Measurements from ENCODE around the gene RDH16. TPM values are rescaled to one million over a fixed set of nuclear protein-coding genes. Genes with fewer than 3 reads are reported as not detected.

Gene RDH16
- polyA plus RNA-seq, 3 donors = 0.47 TPM; not detected in 2

DNA sequence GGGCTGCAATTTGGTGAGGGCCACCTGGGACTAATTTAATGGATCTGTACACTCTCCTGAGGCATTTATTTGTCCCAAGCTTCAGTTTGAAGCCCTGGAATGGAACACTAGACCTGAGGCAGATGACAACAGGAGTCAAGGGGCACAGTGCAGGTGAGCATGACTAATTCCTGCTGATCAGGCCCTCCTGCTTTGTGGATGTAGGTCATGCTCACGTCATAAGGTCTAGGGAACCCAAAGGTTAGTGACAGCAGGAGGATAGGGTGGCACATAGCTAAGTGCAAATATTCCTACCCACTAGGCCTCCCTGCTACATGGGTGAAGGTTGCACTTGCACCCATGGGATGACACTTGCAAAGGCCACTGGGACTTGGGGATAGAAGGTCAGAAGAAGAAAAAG is 54.0 kb downstream of the RDH16 start:
- peaks cover 27 to 64% (median 49%) of the 10 kb centered on the region in 7 donors for H3K9me3 Mint-ChIP-seq
- H3K4me1 Mint-ChIP-seq = no peaks in the 10 kb centered on the region
- WGBS (ENCODE audit: insufficient coverage) = no CpG with 5 or more reads among the region's 1 CpG

More for the DNA sequence above, 54.0 kb downstream of the RDH16 start:
- no peaks in the 10 kb centered on the region for H3K27me3 ChIP-seq (ENCODE audit: control insufficient read depth in 2 of 2, insufficient read depth in 2 of 2, low read length in 2 of 2)
- no peaks in the 10 kb centered on the region for H3K4me1 ChIP-seq (ENCODE audit: control insufficient read depth in 1 of 2, insufficient read depth in 2 of 2, low read length in 2 of 2)
- H4K20me1 ChIP-seq (ENCODE audit: insufficient read depth, low read length) = no peaks in the 10 kb centered on the region
- Mint-ChIP-seq H3K27ac (no peak overlapping the region), H3K4me3 (no peak overlapping the region), H3K36me3 (no peaks in the 10 kb centered on the region), H3K27me3 (ENCODE audit: low read depth in 3 of 3) (peaks cover 0 to 1% (median 0%) of the 10 kb centered on the region in 3 donors)
- TF ChIP-seq, protein P1, sequence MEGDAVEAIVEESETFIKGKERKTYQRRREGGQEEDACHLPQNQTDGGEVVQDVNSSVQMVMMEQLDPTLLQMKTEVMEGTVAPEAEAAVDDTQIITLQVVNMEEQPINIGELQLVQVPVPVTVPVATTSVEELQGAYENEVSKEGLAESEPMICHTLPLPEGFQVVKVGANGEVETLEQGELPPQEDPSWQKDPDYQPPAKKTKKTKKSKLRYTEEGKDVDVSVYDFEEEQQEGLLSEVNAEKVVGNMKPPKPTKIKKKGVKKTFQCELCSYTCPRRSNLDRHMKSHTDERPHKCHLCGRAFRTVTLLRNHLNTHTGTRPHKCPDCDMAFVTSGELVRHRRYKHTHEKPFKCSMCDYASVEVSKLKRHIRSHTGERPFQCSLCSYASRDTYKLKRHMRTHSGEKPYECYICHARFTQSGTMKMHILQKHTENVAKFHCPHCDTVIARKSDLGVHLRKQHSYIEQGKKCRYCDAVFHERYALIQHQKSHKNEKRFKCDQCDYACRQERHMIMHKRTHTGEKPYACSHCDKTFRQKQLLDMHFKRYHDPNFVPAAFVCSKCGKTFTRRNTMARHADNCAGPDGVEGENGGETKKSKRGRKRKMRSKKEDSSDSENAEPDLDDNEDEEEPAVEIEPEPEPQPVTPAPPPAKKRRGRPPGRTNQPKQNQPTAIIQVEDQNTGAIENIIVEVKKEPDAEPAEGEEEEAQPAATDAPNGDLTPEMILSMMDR (IDR thresholded peaks at IDR 0.05) = no peak
- H3K4me3 ChIP-seq (replicated peaks in 1 of 3; ENCODE audit: low read depth in 2 of 3, low read length in 3 of 3) = no peak overlapping the region
- H3K9me3 ChIP-seq (replicated peaks in 1 of 2; ENCODE audit: control insufficient read depth in 1 of 2, insufficient read depth in 1 of 2, low read length in 2 of 2) = peaks cover 38 to 46% of the 10 kb centered on the region in 2 donors
- H3K79me2 ChIP-seq (ENCODE audit: insufficient read depth, low read length) = no peaks in the 10 kb centered on the region
- no peaks in the 10 kb centered on the region for H3K36me3 ChIP-seq (replicated peaks in 1 of 2; ENCODE audit: control insufficient read depth in 1 of 2, insufficient read depth in 2 of 2, low read length in 2 of 2)
- H3K27ac ChIP-seq (ENCODE audit: low read depth in 1 of 2, low read length in 2 of 2) = no peak overlapping the region
- intact Hi-C loops (cut with micrococcal nuclease) = no loop called here
- H3K9ac ChIP-seq (ENCODE audit: insufficient read depth, low read length, poor library complexity, severe bottlenecking) = no peak overlapping the region
- no peak overlapping the region for H2AFZ ChIP-seq (ENCODE audit: insufficient read depth, low read depth, low read length, poor library complexity, severe bottlenecking)
- H3K4me2 ChIP-seq (replicated peaks; ENCODE audit: extremely low read depth, low read length, poor library complexity, severe bottlenecking) = no peak overlapping the region
- DNase-seq = no peak

Other genes with a start within 250 kb of the RDH16 start
- gene NACA, start 232.3 kb downstream of the RDH16 start, polyA plus RNA-seq = 1,000 to 10,000 TPM in 1 of 3 donors, 100 to 1,000 TPM in 2; 797 to 1,102 (median 937) TPM
- gene PRIM1, start 205.3 kb downstream of the RDH16 start, polyA plus RNA-seq = 1 to 10 TPM; 3.6 to 6.3 (median 5.6) TPM
- under 1 TPM in 1 of 3 donors, not detected in 2; 0.12 TPM for gene HSD17B6, start 194.3 kb downstream of the RDH16 start, polyA plus RNA-seq
- not detected for gene SDR9C7, start 23.2 kb downstream of the RDH16 start, polyA plus RNA-seq
- gene ZBTB39, start 48.9 kb upstream of the RDH16 start, polyA plus RNA-seq = 1 to 10 TPM in 2 of 3 donors, under 1 TPM in 1; 0.65 to 3.7 (median 1.2) TPM
- gene TAC3, start 58.9 kb upstream of the RDH16 start, polyA plus RNA-seq = under 1 TPM in 1 of 3 donors, not detected in 2; 0.15 TPM
- gene MYO1A, start 92.5 kb upstream of the RDH16 start, polyA plus RNA-seq = 1 to 10 TPM in 2 of 3 donors, under 1 TPM in 1; 0.22 to 1.7 (median 1.3) TPM
- gene NEMP1, start 121.2 kb upstream of the RDH16 start, polyA plus RNA-seq = 1 to 10 TPM; 1.9 to 4.6 (median 2.2) TPM
- 1 to 10 TPM in 2 of 3 donors, under 1 TPM in 1; 1.00 to 8.3 (median 2.7) TPM for gene NAB2, start 131.5 kb upstream of the RDH16 start, polyA plus RNA-seq
- gene STAT6, start 153.8 kb upstream of the RDH16 start, polyA plus RNA-seq = 100 to 1,000 TPM; 132 to 637 (median 154) TPM
- 100 to 1,000 TPM in 1 of 3 donors, 10 to 100 TPM in 1, 1 to 10 TPM in 1; 5.5 to 246 (median 10.5) TPM for gene LRP1, start 170.9 kb upstream of the RDH16 start, polyA plus RNA-seq
- 1 to 10 TPM in 1 of 3 donors, under 1 TPM in 1, not detected in 1; 0.35 to 1.5 TPM for gene LRP1-AS, start 190.0 kb upstream of the RDH16 start, polyA plus RNA-seq

All from CD14-positive monocyte (primary cell).